ENCODE measurements around the gene MACROD2.

GRCh38 chr20:16004108-16004854, 2009.0 kb downstream of the MACROD2 start:
- TF ChIP-seq CTCF (IDR thresholded peaks at IDR 0.05), result no peak
- TF ChIP-seq EP300 (IDR thresholded peaks at IDR 0.05), result no peak

Measured in tibial nerve (tissue), 4 donors.